Type B pancreatic cell (in vitro differentiated cells): ENCODE data around the gene EHD1. TPM values are rescaled to one million over a fixed set of nuclear protein-coding genes. Genes with fewer than 3 reads are reported as not detected.

Source experiments
- DNase-seq: peaks from one replicate; pipeline ENCODE4 v3.0.0; 2021; ENCODE audit warnings: mixed read lengths; ENCODE audit not compliant: unreplicated experiment; ENCODE audit errors: extremely low spot score
- H3K27ac Mint-ChIP-seq: 2 replicates; pipeline ENCODE4 v1.8.0; 2021; ENCODE audit warnings: mild to moderate bottlenecking, mixed read lengths
- H3K27me3 Mint-ChIP-seq: 2 replicates; pipeline ENCODE4 v1.8.0; 2021; ENCODE audit warnings: mixed read lengths
- H3K36me3 Mint-ChIP-seq: 2 replicates; pipeline ENCODE4 v1.8.0; 2021; ENCODE audit warnings: mixed read lengths
- H3K4me1 Mint-ChIP-seq: one replicate; pipeline ENCODE4 v1.8.0; 2021; ENCODE audit warnings: mixed read lengths; ENCODE audit not compliant: unreplicated experiment
- H3K4me3 Mint-ChIP-seq: 2 replicates; pipeline ENCODE4 v1.8.0; 2021; ENCODE audit warnings: mild to moderate bottlenecking, mixed read lengths
- H3K9me3 Mint-ChIP-seq: 2 replicates; pipeline ENCODE4 v1.8.0; 2021; ENCODE audit warnings: mixed read lengths
- total RNA-seq: library from RNA; stranded (reverse); gene quantifications from 2 replicates; pipeline ENCODE4 v1.2.1, GENCODE V29; 2021; ENCODE audit warnings: low replicate concordance
- TF ChIP-seq, protein P1 (sequence below): fragments of 200-600 bp; sonication (generic); conservative IDR thresholded peaks from 2 replicates; pipeline ENCODE4 v1.5.0; 2021; ENCODE audit warnings: antibody characterized with exemption, mild to moderate bottlenecking

Gene EHD1
- total RNA-seq, 1 donor from 2014 or later, result 86.6 TPM

DNA sequence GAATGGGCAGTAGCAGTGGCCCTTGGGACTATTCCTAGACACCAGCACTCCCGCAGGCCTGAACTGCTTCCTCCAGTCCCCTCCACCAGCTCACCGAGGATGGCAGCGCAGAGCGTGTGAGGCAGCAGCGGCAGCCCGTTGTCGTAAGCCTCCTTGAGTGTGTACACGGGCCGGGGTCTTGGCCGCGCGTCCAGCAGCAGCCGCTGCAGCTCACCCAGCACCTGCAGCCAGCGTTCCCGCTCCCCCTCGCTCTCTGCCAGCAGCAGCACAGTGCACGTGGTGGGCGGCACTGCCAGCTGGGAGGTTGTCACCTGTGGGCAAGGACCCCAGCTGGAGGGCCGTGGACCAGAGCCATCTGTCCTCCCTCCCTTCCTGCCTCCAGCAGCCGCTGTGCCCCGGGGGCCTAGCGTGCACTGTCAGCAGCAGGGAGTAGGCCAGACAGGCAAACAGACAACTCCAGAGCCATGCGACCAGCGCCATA lies 47.0 kb downstream of the EHD1 start:
- no peak overlapping the region for H3K4me3 Mint-ChIP-seq
- TF ChIP-seq, protein P1, sequence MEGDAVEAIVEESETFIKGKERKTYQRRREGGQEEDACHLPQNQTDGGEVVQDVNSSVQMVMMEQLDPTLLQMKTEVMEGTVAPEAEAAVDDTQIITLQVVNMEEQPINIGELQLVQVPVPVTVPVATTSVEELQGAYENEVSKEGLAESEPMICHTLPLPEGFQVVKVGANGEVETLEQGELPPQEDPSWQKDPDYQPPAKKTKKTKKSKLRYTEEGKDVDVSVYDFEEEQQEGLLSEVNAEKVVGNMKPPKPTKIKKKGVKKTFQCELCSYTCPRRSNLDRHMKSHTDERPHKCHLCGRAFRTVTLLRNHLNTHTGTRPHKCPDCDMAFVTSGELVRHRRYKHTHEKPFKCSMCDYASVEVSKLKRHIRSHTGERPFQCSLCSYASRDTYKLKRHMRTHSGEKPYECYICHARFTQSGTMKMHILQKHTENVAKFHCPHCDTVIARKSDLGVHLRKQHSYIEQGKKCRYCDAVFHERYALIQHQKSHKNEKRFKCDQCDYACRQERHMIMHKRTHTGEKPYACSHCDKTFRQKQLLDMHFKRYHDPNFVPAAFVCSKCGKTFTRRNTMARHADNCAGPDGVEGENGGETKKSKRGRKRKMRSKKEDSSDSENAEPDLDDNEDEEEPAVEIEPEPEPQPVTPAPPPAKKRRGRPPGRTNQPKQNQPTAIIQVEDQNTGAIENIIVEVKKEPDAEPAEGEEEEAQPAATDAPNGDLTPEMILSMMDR, result no peak
- no peak overlapping the region for H3K27ac Mint-ChIP-seq
- no peaks in the 10 kb centered on the region for H3K4me1 Mint-ChIP-seq
- peaks cover 5% of the 10 kb centered on the region for H3K36me3 Mint-ChIP-seq
- H3K9me3 Mint-ChIP-seq, result no peaks in the 10 kb centered on the region
- DNase-seq, result no peak
- H3K27me3 Mint-ChIP-seq, result no peaks in the 10 kb centered on the region

DNA sequence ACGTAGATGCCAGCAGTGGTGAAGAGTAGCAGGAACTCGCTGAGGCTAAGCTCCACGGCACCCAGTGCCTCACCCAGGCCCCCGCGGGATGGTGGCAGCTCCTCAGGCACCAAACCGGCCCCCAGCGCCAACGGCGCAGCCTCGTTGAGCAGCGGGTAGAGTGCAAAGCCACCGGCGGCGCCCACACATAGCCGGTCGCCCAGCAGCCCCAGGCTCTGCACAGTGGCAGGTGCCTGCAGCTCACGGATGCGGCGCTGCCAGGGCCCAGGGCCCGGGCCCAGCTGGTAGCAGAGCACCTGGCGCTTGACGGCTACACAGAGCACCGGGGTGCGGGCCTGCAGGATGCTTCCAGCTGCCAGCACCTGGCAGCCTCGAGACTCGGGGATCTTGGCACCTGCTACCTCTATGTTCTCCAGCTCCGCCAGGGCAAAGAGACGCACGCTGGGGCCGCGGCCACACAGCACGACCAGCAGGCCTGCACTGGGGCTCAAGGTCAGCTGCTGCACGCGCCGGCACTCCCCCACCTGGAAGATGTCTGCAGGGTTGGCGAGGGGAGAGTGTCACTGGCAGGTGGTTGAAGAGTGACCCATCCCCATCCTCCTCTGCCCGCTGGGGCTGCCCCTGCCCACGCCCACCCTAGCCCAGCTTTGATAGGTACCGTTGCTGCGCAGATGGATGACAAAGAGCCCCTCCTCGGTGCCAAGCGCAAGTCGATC lies 48.7 kb downstream of the EHD1 start:
- no peaks in the 10 kb centered on the region for H3K4me1 Mint-ChIP-seq
- DNase-seq, result no peak
- H3K36me3 Mint-ChIP-seq, result peaks cover 8% of the 10 kb centered on the region
- no peak overlapping the region for H3K4me3 Mint-ChIP-seq
- H3K9me3 Mint-ChIP-seq, result no peaks in the 10 kb centered on the region
- no peaks in the 10 kb centered on the region for H3K27me3 Mint-ChIP-seq
- H3K27ac Mint-ChIP-seq, result no peak overlapping the region
- TF ChIP-seq, protein P1, result no peak

DNA sequence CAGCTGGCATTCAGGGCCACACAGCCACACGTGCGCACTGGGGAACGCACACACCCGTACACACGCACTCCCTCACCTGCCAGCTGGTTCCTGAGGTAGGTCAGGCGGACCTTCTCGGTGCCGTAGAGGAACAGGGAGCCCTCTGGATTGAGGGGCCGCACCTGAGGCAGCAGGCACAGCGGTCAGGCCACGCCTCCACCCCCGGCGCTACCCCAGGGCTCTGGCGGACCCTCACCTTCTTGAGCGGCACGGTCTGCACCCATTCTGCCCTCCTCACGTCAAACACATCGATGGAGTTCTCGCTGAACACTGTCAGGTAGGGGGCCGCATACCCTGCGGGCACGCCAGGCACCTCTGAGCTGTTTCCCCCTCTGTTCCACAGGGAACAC lies 51.0 kb downstream of the EHD1 start:
- H3K27ac Mint-ChIP-seq, result no peak overlapping the region
- peaks cover 8% of the 10 kb centered on the region for H3K36me3 Mint-ChIP-seq
- no peaks in the 10 kb centered on the region for H3K4me1 Mint-ChIP-seq
- TF ChIP-seq, protein P1, result no peak
- no peak overlapping the region for H3K4me3 Mint-ChIP-seq
- no peak for DNase-seq
- no peaks in the 10 kb centered on the region for H3K27me3 Mint-ChIP-seq
- no peaks in the 10 kb centered on the region for H3K9me3 Mint-ChIP-seq

DNA sequence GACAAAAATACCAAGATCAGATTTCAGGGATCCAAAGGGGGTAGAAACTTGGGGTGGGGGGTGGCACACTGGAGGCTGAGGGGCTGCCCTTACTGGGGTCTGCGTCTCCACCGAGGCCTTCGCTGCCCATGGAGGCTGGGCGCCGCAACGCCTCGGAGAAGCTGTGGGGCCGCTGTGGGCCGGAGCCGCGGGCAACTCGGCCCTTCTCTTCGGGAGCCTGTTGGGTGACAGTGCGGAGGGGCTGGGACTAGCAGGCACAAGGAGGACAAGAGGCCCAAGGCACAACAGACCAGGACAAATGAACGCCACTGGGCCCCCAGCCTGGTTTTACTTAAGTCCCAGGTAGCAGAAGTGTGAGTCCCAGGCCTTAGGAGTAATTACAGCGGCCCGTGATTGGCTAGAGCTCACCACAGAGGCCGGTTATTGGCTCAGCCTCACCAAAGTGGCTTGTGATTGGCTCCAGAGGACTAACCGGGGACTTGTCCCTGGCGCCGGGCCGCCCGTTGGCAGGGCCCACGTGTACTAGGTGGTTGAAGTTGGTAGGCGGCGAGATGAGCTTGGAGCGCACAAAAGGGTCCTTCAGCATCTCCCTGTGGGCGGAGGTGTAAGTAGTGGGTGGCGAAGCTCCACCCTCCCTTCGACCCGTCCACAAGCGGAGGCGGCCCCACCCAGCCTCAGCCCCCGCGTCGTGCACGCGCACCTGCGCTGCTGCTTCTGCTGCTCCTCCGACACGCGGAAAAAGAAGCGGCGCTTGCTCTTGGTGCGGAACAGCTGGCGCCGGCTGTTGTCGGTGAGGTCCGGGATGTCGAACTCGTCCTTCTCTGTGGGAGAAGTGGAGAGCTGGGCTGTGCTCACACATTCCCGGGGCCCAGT lies 51.6 kb downstream of the EHD1 start:
- Mint-ChIP-seq H3K27me3 (no peaks in the 10 kb centered on the region), H3K9me3 (no peaks in the 10 kb centered on the region)
- DNase-seq, result no peak

DNA sequence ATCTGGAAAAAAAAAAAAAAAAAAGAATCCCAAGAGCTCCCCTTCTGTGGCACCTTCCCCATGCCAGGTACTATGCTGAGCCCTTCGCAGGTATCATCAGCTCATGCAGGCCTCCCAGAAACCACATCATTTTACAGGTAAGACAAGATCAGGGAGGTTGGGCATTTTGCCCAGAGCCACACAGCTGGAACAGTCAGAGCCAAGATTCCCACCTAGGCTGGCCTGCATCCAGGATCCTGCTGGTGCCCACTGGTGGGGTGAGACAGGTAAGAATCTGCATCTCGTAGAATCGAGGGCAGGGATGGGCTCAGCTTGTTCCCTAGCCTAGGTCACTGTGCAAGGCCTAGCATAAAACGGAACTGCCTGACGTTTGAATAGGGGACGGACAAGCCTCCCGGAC lies 52.4 kb downstream of the EHD1 start:
- Mint-ChIP-seq H3K9me3 (no peaks in the 10 kb centered on the region), H3K27me3 (no peaks in the 10 kb centered on the region), H3K4me1 (no peaks in the 10 kb centered on the region), H3K4me3 (no peak overlapping the region), H3K27ac (no peak overlapping the region), H3K36me3 (peaks cover 8% of the 10 kb centered on the region)
- DNase-seq, result no peak
- TF ChIP-seq, protein P1, result no peak

More for the DNA sequence above, 51.6 kb downstream of the EHD1 start:
- no peak overlapping the region for H3K4me3 Mint-ChIP-seq
- H3K36me3 Mint-ChIP-seq, result peaks cover 8% of the 10 kb centered on the region
- no peaks in the 10 kb centered on the region for H3K4me1 Mint-ChIP-seq
- TF ChIP-seq, protein P1, result no peak
- no peak overlapping the region for H3K27ac Mint-ChIP-seq
